Common myeloid progenitor, CD34-positive (primary cell): ENCODE data around the gene ALKBH4.

Source experiments
- CTCF ChIA-PET: fragments of 350-600 bp; sonication (Branson Sonifier 250); formaldehyde crosslinking; loops from one replicate; lab custom pipeline; 2021; ENCODE audit warnings: antibody characterized with exemption; lab: Charles Lee
- POLR2A ChIA-PET: fragments of 350-600 bp; sonication (Branson Sonifier 250); formaldehyde crosslinking; loops from one replicate; lab custom pipeline; 2021; ENCODE audit warnings: antibody characterized with exemption; lab: Charles Lee
- DNase-seq, 3 donors: peaks; one replicate each; pipeline versions ENCODE4 v3.0.0 to v3.0.0-alpha.2; 2013
- H3K27ac ChIP-seq, 2 experiments: 1 replicate in 1 of 2; 2 replicates in 1 of 2; pipeline ENCODE4 v1.7.0; 2013; ENCODE audit warnings: inconsistent platforms in 2 of 2, low read length in 2 of 2, mild to moderate bottlenecking in 2 of 2, low read depth in 1 of 2, moderate library complexity in 1 of 2; ENCODE audit not compliant: severe bottlenecking in 2 of 2, insufficient read depth in 1 of 2, poor library complexity in 1 of 2
- H3K27me3 ChIP-seq, 5 experiments: replicated peaks in 2 of 5; 1 replicate in 3 of 5; 2 replicates in 2 of 5; pipeline versions ENCODE4 v1.6.1 to v1.7.0; 2013; ENCODE audit warnings: low read length in 4 of 5, mild to moderate bottlenecking in 2 of 5, moderate library complexity in 2 of 5, inconsistent platforms in 1 of 5; ENCODE audit not compliant: insufficient read depth in 5 of 5, control insufficient read depth in 4 of 5
- H3K36me3 ChIP-seq, 4 experiments: 1 replicate in 2 of 4; 2 replicates in 2 of 4; pipeline versions ENCODE4 v1.6.1 to v1.7.0; 2013; ENCODE audit warnings: low read length in 3 of 4, control low read depth in 1 of 4, mild to moderate bottlenecking in 1 of 4; ENCODE audit not compliant: control insufficient read depth in 4 of 4, insufficient read depth in 4 of 4
- H3K4me1 ChIP-seq, 4 experiments: 1 replicate in 3 of 4; 2 replicates in 1 of 4; pipeline versions ENCODE4 v1.6.1 to v1.7.1; 2013; ENCODE audit warnings: low read length in 3 of 4, mild to moderate bottlenecking in 3 of 4, control low read depth in 1 of 4, inconsistent platforms in 1 of 4, moderate library complexity in 1 of 4; ENCODE audit not compliant: control insufficient read depth in 4 of 4, insufficient read depth in 4 of 4; ENCODE audit errors: control extremely low read depth in 1 of 4
- H3K4me3 ChIP-seq, 7 experiments: 1 replicate in 4 of 7; 2 replicates in 3 of 7; pipeline versions ENCODE4 v1.5.1 to v1.7.0; 2013; ENCODE audit warnings: mild to moderate bottlenecking in 7 of 7, low read length in 6 of 7, moderate library complexity in 6 of 7, inconsistent platforms in 2 of 7, low read depth in 2 of 7, control low read depth in 1 of 7; ENCODE audit not compliant: insufficient read depth in 4 of 7, control insufficient read depth in 1 of 7; ENCODE audit errors: extremely low read depth in 1 of 7
- H3K9me3 ChIP-seq, 5 experiments: 1 replicate in 4 of 5; 2 replicates in 1 of 5; pipeline versions ENCODE4 v1.6.1 to v1.7.1; 2013; ENCODE audit warnings: low read length in 4 of 5, mild to moderate bottlenecking in 2 of 5, inconsistent platforms in 1 of 5, low read depth in 1 of 5, moderate library complexity in 1 of 5; ENCODE audit not compliant: control insufficient read depth in 4 of 5, insufficient read depth in 2 of 5; ENCODE audit errors: control extremely low read depth in 1 of 5
- WGBS: methylation state at CpG from one replicate; pipeline ENCODE4 v1.1.5; 2013; ENCODE audit not compliant: insufficient coverage; 5-methylcytosine and 5-hydroxymethylcytosine counted together

ALKBH4 gene

DNA sequence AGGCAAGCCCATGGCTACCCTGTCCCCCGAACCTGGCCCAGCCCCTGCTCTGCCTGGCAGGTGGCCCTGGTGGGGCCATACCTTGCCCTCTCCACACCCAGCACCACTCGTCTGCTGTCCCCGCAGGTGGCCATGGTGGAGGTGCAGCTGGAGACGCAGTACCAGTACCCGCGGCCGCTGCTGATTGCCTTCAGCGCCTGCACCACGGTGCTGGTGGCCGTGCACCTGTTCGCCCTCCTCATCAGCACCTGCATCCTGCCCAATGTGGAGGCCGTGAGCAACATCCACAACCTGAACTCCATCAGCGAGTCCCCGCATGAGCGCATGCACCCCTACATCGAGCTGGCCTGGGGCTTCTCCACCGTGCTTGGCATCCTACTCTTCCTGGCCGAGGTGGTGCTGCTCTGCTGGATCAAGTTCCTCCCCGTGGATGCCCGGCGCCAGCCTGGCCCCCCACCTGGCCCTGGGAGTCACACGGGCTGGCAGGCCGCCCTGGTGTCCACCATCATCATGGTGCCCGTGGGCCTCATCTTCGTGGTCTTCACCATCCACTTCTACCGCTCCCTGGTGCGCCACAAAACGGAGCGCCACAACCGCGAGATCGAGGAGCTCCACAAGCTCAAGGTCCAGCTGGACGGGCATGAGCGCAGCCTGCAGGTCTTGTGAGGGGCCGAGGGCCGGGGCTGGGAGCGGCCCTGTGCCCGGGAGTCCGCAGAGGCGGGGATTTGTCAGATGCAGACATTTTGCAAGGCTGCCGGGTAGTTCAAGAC is 18.1 kb downstream of the ALKBH4 start:
- H3K9me3 ChIP-seq: no peaks in the 10 kb centered on the region
- H3K4me3 ChIP-seq: no peak overlapping the region
- H3K36me3 ChIP-seq: peaks cover 10 to 55% (median 36%) of the 10 kb centered on the region in 4 experiments
- no peak for DNase-seq
- H3K27ac ChIP-seq: no peak overlapping the region
- ChIA-PET CTCF (interaction anchor here (56.5 to 63.4 kb wide), 2 partner anchors 4 to 28 kb away, joined by 1488 read pairs; partner anchors contain the start of genes ALKBH4, LRWD1, ORAI2 and PRKRIP1), POLR2A (no interaction called here)
- H3K27me3 ChIP-seq: no peaks in the 10 kb centered on the region
- WGBS: 96% methylated on average over 40 of the region's 41 CpGs
- peaks cover 0 to 4% (median 0%) of the 10 kb centered on the region in 4 experiments for H3K4me1 ChIP-seq

GRCh38 chr7:102445674-102446071 is 19.0 kb downstream of the ALKBH4 start:
- Histone ChIP-seq H3K27me3 (no peaks in the 10 kb centered on the region), H3K27ac (no peak overlapping the region), H3K9me3 (no peaks in the 10 kb centered on the region), H3K4me1 (peaks cover 0 to 4% (median 0%) of the 10 kb centered on the region in 4 experiments), H3K36me3 (peaks cover 10 to 60% (median 39%) of the 10 kb centered on the region in 4 experiments), H3K4me3 (no peak overlapping the region)
- no peak for DNase-seq
- 86% methylated on average over 2 of the region's 2 CpGs for WGBS
- ChIA-PET CTCF (interaction anchor here (56.5 to 63.4 kb wide), 2 partner anchors 3 to 27 kb away, joined by 1488 read pairs; partner anchors contain the start of genes ALKBH4, LRWD1, ORAI2 and PRKRIP1), POLR2A (no interaction called here)

- ChIA-PET CTCF (interaction anchor here (56.5 to 63.4 kb wide), 2 partner anchors 3 to 26 kb away, joined by 1488 read pairs; partner anchors contain the start of genes ALKBH4, LRWD1, ORAI2 and PRKRIP1), POLR2A (no interaction called here)
- 96% methylated on average over 12 of the region's 17 CpGs for WGBS
- DNase-seq: no peak
- no peak overlapping the region for H3K27ac ChIP-seq
- H3K27me3 ChIP-seq: no peaks in the 10 kb centered on the region
- H3K36me3 ChIP-seq: peaks cover 10 to 66% (median 43%) of the 10 kb centered on the region in 4 experiments
- no peak overlapping the region for H3K4me3 ChIP-seq
- no peaks in the 10 kb centered on the region for H3K9me3 ChIP-seq
- peaks cover 0 to 4% (median 0%) of the 10 kb centered on the region in 4 experiments for H3K4me1 ChIP-seq
These were observed 19.5 kb downstream of the ALKBH4 start for GRCh38 chr7:102444961-102445673.

- CTCF ChIA-PET: interaction anchor here (56.5 to 63.4 kb wide), 2 partner anchors 2 to 21 kb away, joined by 1488 read pairs; partner anchors contain the start of genes ALKBH4, LRWD1, ORAI2 and PRKRIP1
- no peak overlapping the region for H3K4me3 ChIP-seq
- peaks cover 0 to 5% (median 2%) of the 10 kb centered on the region in 4 experiments for H3K4me1 ChIP-seq
- H3K36me3 ChIP-seq: peaks cover 7 to 59% (median 44%) of the 10 kb centered on the region in 4 experiments
- H3K27me3 ChIP-seq: no peaks in the 10 kb centered on the region
- 97% methylated on average over 12 of the region's 17 CpGs for WGBS
- H3K9me3 ChIP-seq: no peaks in the 10 kb centered on the region
- no peak overlapping the region for H3K27ac ChIP-seq
- POLR2A ChIA-PET: interaction anchor here (0.9 kb wide), 1 partner anchor 15 kb away, joined by 3 read pairs; no protein-coding TSS in a partner anchor
- no peak for DNase-seq
These were observed 24.5 kb downstream of the ALKBH4 start for GRCh38 chr7:102439963-102440795.

DNA sequence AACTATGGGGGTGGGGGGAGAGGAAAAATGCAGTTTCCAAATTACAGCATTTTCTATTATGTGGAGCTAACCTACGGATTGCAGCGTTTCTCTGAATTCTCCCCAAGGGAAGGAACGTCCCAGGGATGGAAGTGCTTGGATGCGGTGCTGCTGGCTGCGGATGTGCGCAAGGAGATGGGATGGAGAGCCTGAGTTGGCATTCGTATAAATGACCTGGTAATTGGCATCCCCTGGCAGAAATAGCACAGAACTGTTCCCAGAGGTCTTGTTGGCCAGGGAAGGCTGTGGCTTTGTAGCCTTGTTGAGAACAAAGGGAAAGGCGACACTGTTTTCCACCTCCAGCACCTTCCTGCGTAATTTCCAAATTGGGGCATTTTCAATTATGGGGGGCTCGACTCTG is 28.5 kb downstream of the ALKBH4 start:
- WGBS: 98% methylated on average over 9 of the region's 10 CpGs
- peaks cover 2 to 40% (median 30%) of the 10 kb centered on the region in 4 experiments for H3K36me3 ChIP-seq
- no peak overlapping the region for H3K4me3 ChIP-seq
- H3K27me3 ChIP-seq: no peaks in the 10 kb centered on the region
- no peaks in the 10 kb centered on the region for H3K9me3 ChIP-seq
- H3K27ac ChIP-seq: no peak overlapping the region
- ChIA-PET CTCF (interaction anchor here (56.5 to 63.4 kb wide), 2 partner anchors 6 to 17 kb away, joined by 1488 read pairs; partner anchors contain the start of genes ALKBH4, LRWD1, ORAI2 and PRKRIP1), POLR2A (interaction anchor here (0.6 kb wide), 1 partner anchor 1175 kb away, joined by 3 read pairs; no protein-coding TSS in a partner anchor)
- no peak for DNase-seq
- H3K4me1 ChIP-seq: peaks cover 5 to 36% (median 35%) of the 10 kb centered on the region in 4 experiments

DNA sequence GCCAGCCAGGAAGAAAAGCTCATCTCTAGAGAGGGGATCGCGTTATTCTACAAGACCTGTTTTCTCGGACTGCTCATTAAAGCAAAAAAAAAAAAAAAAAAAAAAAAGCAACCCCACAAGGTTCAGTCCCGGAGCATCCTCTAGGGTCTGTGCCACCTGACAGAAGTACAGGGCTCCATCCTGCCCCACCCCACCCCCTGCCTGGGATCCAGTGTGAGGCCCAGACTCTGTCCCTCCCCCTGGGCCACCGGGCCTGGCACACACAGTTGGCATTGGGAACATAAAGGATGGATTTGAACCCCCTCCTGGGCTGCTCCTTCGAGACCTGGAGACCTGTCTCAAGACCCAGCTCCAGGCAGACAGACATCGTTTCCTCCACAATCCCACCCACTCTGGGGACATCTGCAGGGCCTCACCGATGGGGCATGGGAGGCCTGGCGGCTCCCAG is 30.6 kb downstream of the ALKBH4 start:
- CTCF ChIA-PET: interaction anchor here (56.5 to 63.4 kb wide), 2 partner anchors 8 to 15 kb away, joined by 1488 read pairs; partner anchors contain the start of genes ALKBH4, LRWD1, ORAI2 and PRKRIP1
- Histone ChIP-seq H3K36me3 (peaks cover 2 to 27% (median 17%) of the 10 kb centered on the region in 4 experiments), H3K4me3 (peak overlapping the region; percentile 72 to 92 (median 81)), H3K4me1 (peaks cover 5 to 57% (median 52%) of the 10 kb centered on the region in 4 experiments), H3K27me3 (no peaks in the 10 kb centered on the region), H3K9me3 (no peaks in the 10 kb centered on the region), H3K27ac (peak overlapping the region in 1 of 2 experiments; percentile 82)
- POLR2A ChIA-PET: interaction anchor here (1.0 to 2.4 kb wide), 3 partner anchors 20 to 30 kb away, joined by 4 to 8 read pairs (median 4); no protein-coding TSS in a partner anchor
- DNase-seq: no peak
- WGBS: 25% methylated on average over 7 of the region's 9 CpGs
